Fibroblast of lung (primary cell): ENCODE results near the gene CHFR.

ENCODE experiments used
- CTCF ChIP-seq, 2 donors: IDR thresholded peaks in 1 of 2; conservative IDR thresholded peaks in 1 of 2; 1 replicate in 1 of 2; 2 replicates in 1 of 2; pipeline ENCODE4 v1.5.1; 2011 to 2012; ENCODE audit warnings: low read length in 2 of 2, control low read depth in 1 of 2, inconsistent platforms in 1 of 2, low read depth in 1 of 2, mild to moderate bottlenecking in 1 of 2
- EZH2 ChIP-seq: IDR thresholded peaks from 2 replicates; pipeline ENCODE4 v1.5.1; 2012; ENCODE audit warnings: low read length, control low read depth, mild to moderate bottlenecking; ENCODE audit errors: missing control alignments

GRCh38 chr12:132922676-132923075 lies 35.3 kb upstream of the CHFR start:
- TF ChIP-seq CTCF (conservative IDR thresholded peaks at IDR 0.05 in 1 of 2, IDR thresholded peaks at IDR 0.05 in 1 of 2; ENCODE audit: low read depth in 1 of 2, low read length in 2 of 2), result no peak
- TF ChIP-seq EZH2, result no peak
